Kidney epithelial cell (primary cell): Measurements from ENCODE around the gene ERGIC3. TPM values are rescaled to one million over a fixed set of nuclear protein-coding genes. Genes with fewer than 3 reads are reported as not detected.

Experiments
- DNase-seq: peaks from one replicate; pipeline ENCODE4 v3.0.0-alpha.2; 2010; ENCODE audit warnings: low read depth
- H3K27me3 ChIP-seq: 2 replicates; pipeline ENCODE4 v1.6.0; 2011; ENCODE audit warnings: low read length; ENCODE audit not compliant: control insufficient read depth, insufficient read depth
- H3K36me3 ChIP-seq: 2 replicates; pipeline ENCODE4 v1.5.1; 2011; ENCODE audit warnings: low read length; ENCODE audit not compliant: control insufficient read depth, insufficient read depth
- H3K4me3 ChIP-seq: 2 replicates; pipeline ENCODE4 v1.5.1; 2011; ENCODE audit warnings: low read depth, mild to moderate bottlenecking, control low read depth, low read length
- total RNA-seq: library from RNA; depleted of rRNA; stranded (reverse); fragments of >200 nt; gene quantifications from 2 replicates; pipeline ENCODE4 v1.2.3, GENCODE V29; 2015
- TF ChIP-seq, protein P1 (sequence below): IDR thresholded peaks from 2 replicates; pipeline ENCODE4 v1.5.1; 2011; ENCODE audit warnings: mild to moderate bottlenecking, moderate library complexity, low read length, control low read depth, inconsistent platforms; ENCODE audit not compliant: insufficient read depth, poor library complexity, severe bottlenecking

Gene ERGIC3
- total RNA-seq, 1 donor from 2014 or later = 215 TPM

- TF ChIP-seq, protein P1, sequence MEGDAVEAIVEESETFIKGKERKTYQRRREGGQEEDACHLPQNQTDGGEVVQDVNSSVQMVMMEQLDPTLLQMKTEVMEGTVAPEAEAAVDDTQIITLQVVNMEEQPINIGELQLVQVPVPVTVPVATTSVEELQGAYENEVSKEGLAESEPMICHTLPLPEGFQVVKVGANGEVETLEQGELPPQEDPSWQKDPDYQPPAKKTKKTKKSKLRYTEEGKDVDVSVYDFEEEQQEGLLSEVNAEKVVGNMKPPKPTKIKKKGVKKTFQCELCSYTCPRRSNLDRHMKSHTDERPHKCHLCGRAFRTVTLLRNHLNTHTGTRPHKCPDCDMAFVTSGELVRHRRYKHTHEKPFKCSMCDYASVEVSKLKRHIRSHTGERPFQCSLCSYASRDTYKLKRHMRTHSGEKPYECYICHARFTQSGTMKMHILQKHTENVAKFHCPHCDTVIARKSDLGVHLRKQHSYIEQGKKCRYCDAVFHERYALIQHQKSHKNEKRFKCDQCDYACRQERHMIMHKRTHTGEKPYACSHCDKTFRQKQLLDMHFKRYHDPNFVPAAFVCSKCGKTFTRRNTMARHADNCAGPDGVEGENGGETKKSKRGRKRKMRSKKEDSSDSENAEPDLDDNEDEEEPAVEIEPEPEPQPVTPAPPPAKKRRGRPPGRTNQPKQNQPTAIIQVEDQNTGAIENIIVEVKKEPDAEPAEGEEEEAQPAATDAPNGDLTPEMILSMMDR = peak; percentile 28
- H3K4me3 ChIP-seq = no peak overlapping the region
Observed at GRCh38 chr20:35568645-35569044, 26.8 kb downstream of the ERGIC3 start.

DNA sequence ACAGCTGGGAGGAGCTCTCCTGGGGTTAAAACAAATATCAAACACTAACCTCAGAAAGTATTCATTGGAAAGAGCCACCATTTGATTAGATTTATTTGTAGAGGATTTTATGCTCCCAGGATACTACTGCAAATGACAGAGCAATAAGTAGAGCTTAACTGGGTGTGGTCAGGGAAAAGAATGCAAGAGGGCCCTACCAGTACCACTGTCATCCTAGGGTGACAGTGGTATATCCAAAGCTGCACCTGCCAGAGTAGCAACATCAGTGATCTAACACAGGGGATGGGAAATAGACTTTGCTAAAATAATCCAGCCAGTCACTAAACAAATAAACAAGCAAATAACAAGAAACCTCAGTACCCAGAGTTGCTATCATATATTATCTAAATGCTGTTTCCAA lies 29.7 kb downstream of the ERGIC3 start:
- no peak for DNase-seq
- Histone ChIP-seq H3K36me3 (no peaks in the 10 kb centered on the region), H3K4me3 (no peak overlapping the region), H3K27me3 (no peaks in the 10 kb centered on the region)
- TF ChIP-seq, protein P1 = no peak

More at GRCh38 chr20:35568645-35569044, 26.8 kb downstream of the ERGIC3 start:
- DNase-seq = no peak
- Histone ChIP-seq H3K27me3 (no peaks in the 10 kb centered on the region), H3K36me3 (no peaks in the 10 kb centered on the region)

- no peaks in the 10 kb centered on the region for H3K27me3 ChIP-seq
Observed at GRCh38 chr20:35572838-35573237, 31.0 kb downstream of the ERGIC3 start.

DNA sequence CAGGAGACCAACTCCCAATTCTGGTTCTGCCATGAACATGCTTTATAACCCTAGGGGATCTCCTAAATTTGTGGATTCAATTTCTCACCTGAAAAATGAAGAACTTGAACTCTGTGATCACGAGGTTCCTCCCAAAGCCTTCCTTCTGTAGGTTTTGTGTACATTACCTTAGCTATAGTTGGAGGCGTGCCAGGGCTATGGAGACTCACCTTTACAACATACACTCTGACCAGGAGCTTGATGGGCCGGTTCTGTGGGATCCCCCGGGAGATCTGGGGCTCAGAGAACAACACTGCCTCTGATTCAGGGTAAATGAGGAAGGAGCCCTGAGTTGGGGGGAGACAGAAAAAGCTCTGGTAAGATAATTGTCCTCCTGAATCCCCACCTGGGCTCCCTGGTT lies 34.1 kb downstream of the ERGIC3 start:
- H3K27me3 ChIP-seq = no peaks in the 10 kb centered on the region
- no peak for DNase-seq
- TF ChIP-seq, protein P1 = no peak
- H3K4me3 ChIP-seq = no peak overlapping the region
- no peaks in the 10 kb centered on the region for H3K36me3 ChIP-seq

More at GRCh38 chr20:35572838-35573237, 31.0 kb downstream of the ERGIC3 start:
- H3K4me3 ChIP-seq = no peak overlapping the region
- TF ChIP-seq, protein P1 = no peak
- DNase-seq = no peak
- H3K36me3 ChIP-seq = no peaks in the 10 kb centered on the region

GRCh38 chr20:35576816-35577215 lies 34.9 kb downstream of the ERGIC3 start:
- DNase-seq = no peak
- TF ChIP-seq, protein P1 = no peak
- Histone ChIP-seq H3K4me3 (no peak overlapping the region), H3K27me3 (no peaks in the 10 kb centered on the region), H3K36me3 (no peaks in the 10 kb centered on the region)

DNA sequence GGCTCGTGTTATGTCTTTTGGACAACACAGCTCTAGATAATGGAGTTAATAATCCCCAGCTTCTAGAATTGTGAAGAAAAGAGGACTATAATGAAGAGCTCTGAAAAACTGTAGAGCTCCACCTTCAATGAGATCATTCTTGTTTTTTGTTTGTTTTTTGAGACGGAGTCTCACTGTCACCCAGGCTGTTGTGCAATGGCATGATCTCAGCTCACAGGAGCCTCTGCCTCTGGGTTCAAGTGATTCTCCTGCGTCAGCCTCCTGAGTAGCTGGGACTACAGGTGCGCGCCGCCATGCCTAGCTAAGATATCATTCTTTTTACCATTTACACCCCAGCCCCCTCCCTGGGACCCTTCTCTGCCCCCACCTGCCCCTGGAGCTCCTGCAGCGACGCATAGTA lies 36.6 kb downstream of the ERGIC3 start:
- Histone ChIP-seq H3K27me3 (no peaks in the 10 kb centered on the region), H3K4me3 (no peak overlapping the region), H3K36me3 (no peaks in the 10 kb centered on the region)
- no peak for DNase-seq
- TF ChIP-seq, protein P1 = no peak
